ENCODE results near the gene TMEM184A.

GRCh38 chr7:1534330-1535099, 21.5 kb downstream of the TMEM184A start:
- TF ChIP-seq POLR2A (IDR thresholded peaks at IDR 0.05) (no peak), CTCF (IDR thresholded peaks at IDR 0.05) (no peak)

Measured in breast epithelium (tissue), 3 donors.